Prostate gland (tissue), 2 donors: Measurements from ENCODE around the gene ITGB2. TPM values are rescaled to one million over a fixed set of nuclear protein-coding genes. Genes with fewer than 3 reads are reported as not detected.

Source experiments
- DNase-seq: peaks from one replicate; pipeline ENCODE4 v3.0.0-alpha.2; 2019; ENCODE audit warnings: low spot score
- H3K27ac ChIP-seq, 2 donors: fragments of 200-600 bp; sonication (generic); 2 replicates each; pipeline ENCODE4 v1.5.1; 2017 to 2019
- H3K27me3 ChIP-seq: fragments of 200-600 bp; sonication (generic); replicated peaks from 2 replicates; pipeline ENCODE4 v1.5.1; 2019; ENCODE audit not compliant: insufficient read depth
- H3K36me3 ChIP-seq, 2 donors: fragments of 200-600 bp; sonication (generic); 1 replicate in 1 of 2; 2 replicates in 1 of 2; pipeline versions ENCODE4 v1.5.1 to v1.8.1; 2017 to 2019
- H3K4me1 ChIP-seq: fragments of 200-600 bp; sonication (generic); replicated peaks from 2 replicates; pipeline ENCODE4 v1.5.1; 2019
- H3K4me3 ChIP-seq, 2 donors: fragments of 200-600 bp; sonication (generic); 2 replicates each; pipeline ENCODE4 v1.5.1; 2017 to 2019
- H3K9me3 ChIP-seq: fragments of 200-600 bp; sonication (generic); 2 replicates; pipeline ENCODE4 v1.5.1; 2017
- POLR2A ChIP-seq: fragments of 450-650 bp; IDR thresholded peaks from one replicate; pipeline ENCODE4 v1.6.1; 2016; ENCODE audit warnings: antibody characterized with exemption, mild to moderate bottlenecking
- POLR2AphosphoS5 ChIP-seq: sonication (generic); formaldehyde crosslinking; IDR thresholded peaks from one replicate; pipeline ENCODE4 v1.6.1; 2017; ENCODE audit warnings: antibody characterized with exemption
- WGBS: methylation state at CpG from one replicate; pipeline ENCODE4 v1.1.5; 2018; 5-methylcytosine and 5-hydroxymethylcytosine counted together
- intact Hi-C: fragments of 100-400 bp; cut with DNase I; formaldehyde crosslinking; loops from one replicate; pipeline ENCODE4 v1.14.2; 2022
- total RNA-seq, 2 donors: library from RNA; depleted of rRNA; stranded (reverse); fragments of >200 nt; gene quantifications; one replicate each; pipeline ENCODE4 v1.1.0, GENCODE V29; 2016
- TF ChIP-seq, protein P1 (sequence below), 4 experiments: fragments of 200-600 bp in 2 of 4; fragments of 450-650 bp in 2 of 4; sonication (generic) in 2 of 4; IDR thresholded peaks; 1 replicate in 3 of 4; 2 replicates in 1 of 4; pipeline ENCODE4 v1.5.1; 2016 to 2019; ENCODE audit warnings: antibody characterized with exemption in 4 of 4, mild to moderate bottlenecking in 2 of 4, moderate library complexity in 2 of 4

ITGB2 gene
- total RNA-seq, 2 donors from 2014 or later: 23.1 to 56.1 TPM

DNA sequence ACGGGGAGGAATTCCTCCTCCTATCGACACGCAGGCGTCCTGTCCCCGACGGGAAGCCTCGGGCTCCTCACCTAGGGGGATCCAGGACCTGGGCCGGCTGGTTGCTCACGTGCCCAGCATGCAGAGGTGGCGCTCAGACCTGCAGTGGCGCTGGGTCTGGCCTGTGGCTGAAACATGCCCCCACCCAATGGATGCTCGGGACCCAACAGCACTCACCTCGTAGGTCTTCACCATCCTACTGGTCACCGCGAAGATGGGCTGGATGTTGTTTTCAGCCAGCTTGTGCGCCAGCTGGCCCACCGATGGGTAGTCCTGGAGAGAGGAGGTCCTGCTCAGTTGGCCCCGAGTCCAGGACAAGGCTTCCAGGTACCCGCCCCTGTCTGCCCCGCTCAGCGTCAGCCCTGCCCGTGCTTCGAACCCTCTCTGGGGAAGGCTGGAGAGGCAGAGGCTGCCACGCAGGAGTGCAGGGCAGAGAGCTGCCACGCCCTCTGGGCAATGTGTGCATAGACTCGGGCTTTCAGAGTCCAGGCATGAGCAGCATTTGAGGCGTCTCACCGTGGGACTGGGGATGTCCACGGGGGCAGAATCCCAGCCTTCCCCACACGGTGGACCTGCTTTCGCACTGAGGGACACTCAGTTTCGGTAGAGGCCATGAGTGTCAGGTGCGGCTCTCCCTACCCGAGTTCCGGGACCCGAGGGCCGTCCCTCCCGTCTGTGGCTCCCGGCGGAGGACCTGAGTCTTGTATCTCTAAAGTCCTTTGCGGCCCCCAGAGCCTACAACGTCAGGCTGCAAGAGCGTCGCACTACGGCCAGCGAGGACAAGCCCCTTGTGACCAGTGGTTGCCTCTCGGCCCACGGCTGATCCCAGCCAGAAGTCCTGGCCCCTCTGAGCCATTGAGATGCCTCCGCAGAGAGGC lies 21.6 kb downstream of the ITGB2 start:
- TF ChIP-seq POLR2A (no peak), POLR2AphosphoS5 (no peak)
- TF ChIP-seq, protein P1, sequence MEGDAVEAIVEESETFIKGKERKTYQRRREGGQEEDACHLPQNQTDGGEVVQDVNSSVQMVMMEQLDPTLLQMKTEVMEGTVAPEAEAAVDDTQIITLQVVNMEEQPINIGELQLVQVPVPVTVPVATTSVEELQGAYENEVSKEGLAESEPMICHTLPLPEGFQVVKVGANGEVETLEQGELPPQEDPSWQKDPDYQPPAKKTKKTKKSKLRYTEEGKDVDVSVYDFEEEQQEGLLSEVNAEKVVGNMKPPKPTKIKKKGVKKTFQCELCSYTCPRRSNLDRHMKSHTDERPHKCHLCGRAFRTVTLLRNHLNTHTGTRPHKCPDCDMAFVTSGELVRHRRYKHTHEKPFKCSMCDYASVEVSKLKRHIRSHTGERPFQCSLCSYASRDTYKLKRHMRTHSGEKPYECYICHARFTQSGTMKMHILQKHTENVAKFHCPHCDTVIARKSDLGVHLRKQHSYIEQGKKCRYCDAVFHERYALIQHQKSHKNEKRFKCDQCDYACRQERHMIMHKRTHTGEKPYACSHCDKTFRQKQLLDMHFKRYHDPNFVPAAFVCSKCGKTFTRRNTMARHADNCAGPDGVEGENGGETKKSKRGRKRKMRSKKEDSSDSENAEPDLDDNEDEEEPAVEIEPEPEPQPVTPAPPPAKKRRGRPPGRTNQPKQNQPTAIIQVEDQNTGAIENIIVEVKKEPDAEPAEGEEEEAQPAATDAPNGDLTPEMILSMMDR (IDR thresholded peaks at IDR 0.05): no peak
- Histone ChIP-seq H3K9me3 (no peaks in the 10 kb centered on the region), H3K27me3 (no peaks in the 10 kb centered on the region), H3K4me3 (no peak overlapping the region), H3K36me3 (no peaks in the 10 kb centered on the region), H3K4me1 (no peaks in the 10 kb centered on the region), H3K27ac (no peak overlapping the region)
- WGBS: 79% methylated on average over 49 of the region's 49 CpGs
- no peak for DNase-seq
- intact Hi-C loops: no loop called here

DNA sequence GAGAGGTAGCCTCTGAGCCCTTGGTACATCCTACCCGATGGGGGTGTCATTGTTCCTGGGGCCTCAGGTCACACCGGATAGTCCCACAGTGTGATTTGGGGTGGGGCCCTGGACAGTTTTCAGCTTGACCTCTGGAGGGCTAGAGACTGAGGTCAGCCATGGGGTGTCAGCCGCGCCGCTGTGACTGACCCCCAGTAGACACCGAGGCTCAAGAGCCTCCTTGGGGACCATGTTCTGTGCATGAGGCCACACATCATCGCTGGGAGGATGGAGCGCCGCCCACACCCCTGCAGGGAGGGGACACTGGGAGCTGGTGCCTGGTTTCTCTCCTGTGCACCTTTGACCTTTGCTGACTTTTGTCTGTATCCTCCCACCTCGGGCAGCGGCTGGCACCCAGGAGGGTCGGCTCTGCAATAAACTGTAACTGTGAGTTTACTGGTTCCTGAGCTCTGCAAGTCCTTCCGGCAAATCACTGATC lies 22.6 kb downstream of the ITGB2 start:
- 77% methylated on average over 13 of the region's 13 CpGs for WGBS
- no peak for TF ChIP-seq POLR2A
- no peak for TF ChIP-seq POLR2AphosphoS5
- TF ChIP-seq, protein P1 (IDR thresholded peaks at IDR 0.05): no peak
- Histone ChIP-seq H3K4me3 (no peak overlapping the region), H3K36me3 (no peaks in the 10 kb centered on the region), H3K27ac (no peak overlapping the region), H3K9me3 (no peaks in the 10 kb centered on the region), H3K4me1 (no peaks in the 10 kb centered on the region), H3K27me3 (no peaks in the 10 kb centered on the region)
- intact Hi-C loops: no loop called here
- no peak for DNase-seq

DNA sequence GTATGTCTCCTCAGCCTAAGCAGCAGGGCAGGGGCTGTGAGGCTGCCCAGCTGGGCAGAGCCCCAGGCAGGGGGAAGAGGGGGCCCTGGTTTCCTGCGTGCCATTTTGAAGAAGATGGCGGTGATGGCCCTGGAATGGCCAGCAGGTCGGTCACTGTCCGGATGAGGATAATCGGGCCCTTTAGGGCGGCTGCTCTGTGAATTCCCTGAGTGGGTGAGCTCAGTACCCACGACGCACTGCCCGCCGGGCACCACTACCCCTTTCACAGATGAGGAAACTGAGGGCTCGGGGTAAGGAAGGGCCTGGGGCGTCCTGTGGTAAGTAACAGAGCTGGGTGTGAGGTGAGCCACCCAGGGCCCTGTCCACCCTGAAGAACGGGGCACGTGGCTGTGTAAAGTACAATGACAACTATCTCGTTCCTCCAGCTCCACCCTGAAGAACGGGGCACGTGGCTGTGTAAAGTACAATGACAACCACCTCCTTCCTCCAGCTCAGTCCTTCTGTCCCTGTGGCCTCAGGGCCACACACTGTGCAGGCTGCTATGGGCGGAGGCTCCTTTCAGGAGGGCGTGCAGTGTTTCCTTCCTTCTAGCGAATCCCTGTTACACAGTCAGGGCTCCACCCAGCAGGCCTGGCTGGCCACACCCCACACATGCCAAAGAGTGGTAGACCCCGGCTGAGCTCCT lies 23.2 kb downstream of the ITGB2 start:
- no peaks in the 10 kb centered on the region for H3K36me3 ChIP-seq
- H3K4me3 ChIP-seq: no peak overlapping the region
- DNase-seq: no peak
- no peaks in the 10 kb centered on the region for H3K4me1 ChIP-seq
- intact Hi-C loops: no loop called here
- WGBS: 77% methylated on average over 21 of the region's 21 CpGs
- H3K9me3 ChIP-seq: no peaks in the 10 kb centered on the region
- no peaks in the 10 kb centered on the region for H3K27me3 ChIP-seq
- no peak overlapping the region for H3K27ac ChIP-seq
- no peak for TF ChIP-seq POLR2AphosphoS5
- TF ChIP-seq, protein P1 (IDR thresholded peaks at IDR 0.05): no peak
- TF ChIP-seq POLR2A: no peak

DNA sequence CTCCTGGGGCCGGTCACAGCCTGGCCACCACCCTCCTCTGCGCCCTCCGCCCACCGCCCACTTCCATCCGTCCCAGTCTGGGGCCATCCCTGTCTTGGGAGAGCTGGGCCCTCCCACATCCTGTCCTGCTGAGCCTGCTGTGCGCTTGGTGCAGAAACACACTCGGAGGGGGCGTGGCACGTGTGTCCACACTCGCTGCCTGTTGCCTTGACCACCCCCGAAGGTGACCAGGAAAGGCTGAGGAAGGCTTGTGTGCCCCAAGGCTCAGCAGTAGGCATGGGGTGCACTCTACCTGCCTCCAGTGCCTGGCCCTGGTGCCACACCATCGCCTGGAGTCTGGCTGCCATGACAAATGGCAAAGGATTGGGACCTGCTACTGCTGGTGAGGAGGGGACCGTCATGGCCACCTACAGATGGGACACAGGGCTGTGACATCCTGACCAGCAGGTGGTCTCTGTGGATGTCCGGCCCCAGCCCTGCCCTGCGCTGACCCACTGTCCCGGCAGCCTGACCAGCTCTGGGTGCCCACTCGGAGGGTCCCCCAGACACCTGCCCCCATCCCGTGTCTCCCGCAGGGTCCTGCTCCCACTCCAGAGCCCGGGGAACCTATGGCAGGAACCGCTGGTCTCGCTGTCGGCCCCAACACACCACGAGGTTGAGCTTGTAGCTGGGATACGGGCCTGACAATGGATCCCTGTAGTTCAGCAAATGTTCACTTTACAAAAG lies 24.0 kb downstream of the ITGB2 start:
- no peak for DNase-seq
- intact Hi-C loops: no loop called here
- WGBS: 87% methylated on average over 21 of the region's 25 CpGs
- H3K27me3 ChIP-seq: no peaks in the 10 kb centered on the region
- TF ChIP-seq, protein P1 (IDR thresholded peaks at IDR 0.05): no peak
- TF ChIP-seq POLR2A (no peak), POLR2AphosphoS5 (no peak)
- no peak overlapping the region for H3K27ac ChIP-seq
- H3K4me1 ChIP-seq: no peaks in the 10 kb centered on the region
- H3K4me3 ChIP-seq: no peak overlapping the region
- no peaks in the 10 kb centered on the region for H3K9me3 ChIP-seq
- H3K36me3 ChIP-seq: no peaks in the 10 kb centered on the region
